ENCODE results near the gene CYP27C1. TPM values are rescaled to one million over a fixed set of nuclear protein-coding genes. Genes with fewer than 3 reads are reported as not detected.
"Not testable (repeated sequence)": the region's sequence is repeated elsewhere in the genome, so short reads cannot be mapped to it uniquely, and the experiment has no call there.

The CYP27C1 gene
- total and polyA plus RNA-seq, 7 donors: 0.01 to 0.21 (median 0.11) TPM; not detected in 1

DNA sequence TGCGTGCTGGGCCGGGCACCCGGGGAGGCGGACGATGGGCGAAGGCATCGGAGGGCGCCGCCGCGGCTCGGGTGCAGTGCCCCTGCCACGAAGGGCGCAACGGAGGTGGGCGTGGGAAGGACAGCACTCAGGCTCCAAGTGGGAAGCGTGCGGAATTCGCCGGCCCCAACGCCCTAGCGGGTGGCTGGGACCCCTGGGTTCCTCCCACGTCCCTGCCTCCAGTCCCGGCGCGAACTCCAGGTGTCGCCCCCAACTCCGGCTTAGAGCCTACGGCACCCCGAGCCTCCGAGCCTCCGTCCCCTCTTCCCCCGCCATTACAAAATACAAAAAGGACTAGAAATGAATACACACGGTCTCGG, 1.3 kb downstream of the CYP27C1 start:
- no peak for DNase-seq
- 1 to 4% (median 3%) methylated on average over 24 to 35 of the region's 35 CpGs for WGBS, 3 donors
- TF ChIP-seq, protein P1, sequence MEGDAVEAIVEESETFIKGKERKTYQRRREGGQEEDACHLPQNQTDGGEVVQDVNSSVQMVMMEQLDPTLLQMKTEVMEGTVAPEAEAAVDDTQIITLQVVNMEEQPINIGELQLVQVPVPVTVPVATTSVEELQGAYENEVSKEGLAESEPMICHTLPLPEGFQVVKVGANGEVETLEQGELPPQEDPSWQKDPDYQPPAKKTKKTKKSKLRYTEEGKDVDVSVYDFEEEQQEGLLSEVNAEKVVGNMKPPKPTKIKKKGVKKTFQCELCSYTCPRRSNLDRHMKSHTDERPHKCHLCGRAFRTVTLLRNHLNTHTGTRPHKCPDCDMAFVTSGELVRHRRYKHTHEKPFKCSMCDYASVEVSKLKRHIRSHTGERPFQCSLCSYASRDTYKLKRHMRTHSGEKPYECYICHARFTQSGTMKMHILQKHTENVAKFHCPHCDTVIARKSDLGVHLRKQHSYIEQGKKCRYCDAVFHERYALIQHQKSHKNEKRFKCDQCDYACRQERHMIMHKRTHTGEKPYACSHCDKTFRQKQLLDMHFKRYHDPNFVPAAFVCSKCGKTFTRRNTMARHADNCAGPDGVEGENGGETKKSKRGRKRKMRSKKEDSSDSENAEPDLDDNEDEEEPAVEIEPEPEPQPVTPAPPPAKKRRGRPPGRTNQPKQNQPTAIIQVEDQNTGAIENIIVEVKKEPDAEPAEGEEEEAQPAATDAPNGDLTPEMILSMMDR (IDR thresholded peaks at IDR 0.05): no peak
- intact Hi-C loops (cut with DNase I): no loop called here
- peak; percentile 19 to 49 (median 37) for ATAC-seq
- peak overlapping the region; percentile 66 for H3K4me3 ChIP-seq
- no peak overlapping the region for H3K27ac ChIP-seq
- peaks cover 0 to 45% (median 9%) of the 10 kb centered on the region in 3 donors for H3K27me3 ChIP-seq (ENCODE audit: insufficient read depth in 3 of 3, low read length in 2 of 3)
- H3K9me3 ChIP-seq: peaks cover 4% of the 10 kb centered on the region
- no peaks in the 10 kb centered on the region for H3K36me3 ChIP-seq (ENCODE audit: insufficient read depth in 1 of 2, low read depth in 1 of 2)
- H3K4me1 ChIP-seq: peaks cover 8% of the 10 kb centered on the region

DNA sequence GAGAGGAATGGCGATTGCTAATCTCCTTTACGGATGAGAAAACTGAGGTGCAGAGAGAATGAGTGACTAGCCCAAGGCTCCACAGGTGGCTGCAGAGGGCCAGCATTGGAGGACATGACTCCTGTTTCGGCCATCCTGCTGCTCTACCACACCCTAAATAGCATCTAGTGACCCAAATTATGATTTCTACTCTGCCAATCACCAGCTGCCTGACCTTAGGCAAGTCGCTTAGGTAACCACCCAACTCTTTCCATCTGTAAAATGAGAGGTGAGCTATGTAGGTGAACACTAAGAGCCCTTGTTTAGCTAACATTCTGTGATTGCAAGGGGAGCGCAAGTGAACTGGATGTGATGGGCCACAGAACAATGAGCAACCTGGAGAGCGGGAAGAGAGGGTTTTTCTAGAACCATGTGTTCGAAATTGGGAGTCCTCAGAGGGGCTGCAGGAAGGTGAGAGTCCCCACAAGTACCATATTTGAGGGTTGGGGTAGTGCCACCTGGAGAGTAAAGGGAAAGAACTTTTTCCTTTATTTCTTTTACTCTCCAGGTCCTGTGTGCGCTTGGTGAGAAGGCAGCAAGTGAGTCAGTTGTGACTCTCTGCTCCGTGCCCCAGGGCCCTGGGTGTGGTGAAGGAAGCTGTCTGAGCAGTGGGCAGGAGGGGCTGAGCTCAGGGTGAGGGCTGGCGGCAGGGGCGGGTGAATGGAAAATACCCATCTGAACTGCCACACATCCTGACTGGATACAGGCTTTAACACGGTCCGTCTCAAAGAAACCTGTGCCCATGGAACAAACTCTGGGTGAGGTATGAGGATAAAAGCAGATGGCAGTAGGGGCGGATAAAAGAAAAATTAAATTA, 2.4 kb downstream of the CYP27C1 start:
- DNase-seq (no peak), ATAC-seq (no peak)
- no peaks in the 10 kb centered on the region for H3K36me3 ChIP-seq (ENCODE audit: insufficient read depth in 1 of 2, low read depth in 1 of 2)
- H3K27ac ChIP-seq: no peak overlapping the region
- peaks cover 8% of the 10 kb centered on the region for H3K4me1 ChIP-seq
- peaks cover 9% of the 10 kb centered on the region for H3K9me3 ChIP-seq
- H3K4me3 ChIP-seq: no peak overlapping the region
- intact Hi-C loops (cut with DNase I): loop anchor here in 1 of 2 donors (1.0 kb wide), 1 partner anchor 17 kb away; no protein-coding TSS in a partner anchor
- TF ChIP-seq, protein P1 (IDR thresholded peaks at IDR 0.05): no peak
- 84 to 89% (median 86%) methylated on average over 14 of the region's 14 CpGs for WGBS, 3 donors
- H3K27me3 ChIP-seq (ENCODE audit: insufficient read depth in 3 of 3, low read length in 2 of 3): peaks cover 0 to 44% (median 9%) of the 10 kb centered on the region in 3 donors

DNA sequence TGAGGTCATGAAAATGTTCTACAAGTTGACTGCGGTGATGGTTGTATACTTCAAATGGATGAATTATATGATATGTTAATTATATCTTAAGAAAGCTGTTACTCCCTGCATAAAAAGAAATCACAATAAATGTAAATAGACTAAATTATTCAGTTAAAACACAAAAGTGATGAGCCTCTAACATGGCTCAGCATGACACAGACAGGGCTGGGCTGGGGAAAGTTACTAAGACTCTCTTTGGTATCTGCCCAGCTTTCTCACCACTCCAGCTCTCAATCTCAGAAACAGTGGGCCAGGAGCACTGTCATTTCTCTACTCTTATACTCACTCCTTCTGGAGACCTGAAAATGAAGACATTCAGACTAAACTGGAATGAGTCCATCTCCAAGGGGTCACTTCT, 3.5 kb downstream of the CYP27C1 start:
- Histone ChIP-seq H3K4me1 (peaks cover 8% of the 10 kb centered on the region), H3K27ac (no peak overlapping the region), H3K27me3 (ENCODE audit: insufficient read depth in 3 of 3, low read length in 2 of 3) (peaks cover 0 to 35% (median 9%) of the 10 kb centered on the region in 3 donors), H3K9me3 (peaks cover 9% of the 10 kb centered on the region), H3K36me3 (ENCODE audit: insufficient read depth in 1 of 2, low read depth in 1 of 2) (no peaks in the 10 kb centered on the region), H3K4me3 (no peak overlapping the region)
- DNase-seq (no peak), ATAC-seq (no peak)
- WGBS, 3 donors: 96 to 99% (median 97%) methylated on average over 1 of the region's 1 CpG
- TF ChIP-seq, protein P1 (IDR thresholded peaks at IDR 0.05): no peak
- intact Hi-C loops (cut with DNase I): no loop called here

DNA sequence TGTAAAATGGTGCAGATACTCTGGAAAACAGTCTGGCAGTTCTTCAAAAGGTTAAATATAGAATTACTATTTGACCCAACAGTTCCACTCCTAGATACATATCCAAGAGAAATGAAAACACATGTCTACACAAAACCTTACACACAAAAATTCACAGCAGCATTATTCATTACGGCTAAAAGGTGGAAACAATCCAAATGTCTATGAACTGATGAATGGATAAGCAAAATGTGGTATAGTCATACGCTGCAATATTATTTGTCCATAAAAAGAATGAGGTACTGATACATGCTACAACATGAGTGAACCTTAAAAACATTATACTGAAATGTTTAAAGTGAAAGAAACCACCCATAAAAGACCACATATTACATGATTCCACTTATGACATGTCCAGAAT, 4.0 kb downstream of the CYP27C1 start:
- intact Hi-C loops (cut with DNase I): no loop called here
- H3K4me3 ChIP-seq: no peak overlapping the region
- no peak overlapping the region for H3K27ac ChIP-seq
- no peaks in the 10 kb centered on the region for H3K36me3 ChIP-seq (ENCODE audit: insufficient read depth in 1 of 2, low read depth in 1 of 2)
- WGBS, 3 donors: 82 to 86% (median 83%) methylated on average over 2 of the region's 2 CpGs
- TF ChIP-seq, protein P1 (IDR thresholded peaks at IDR 0.05): no peak
- H3K9me3 ChIP-seq: peaks cover 9% of the 10 kb centered on the region
- ATAC-seq (no peak), DNase-seq (no peak)
- peaks cover 0 to 33% (median 9%) of the 10 kb centered on the region in 3 donors for H3K27me3 ChIP-seq (ENCODE audit: insufficient read depth in 3 of 3, low read length in 2 of 3)
- H3K4me1 ChIP-seq: peaks cover 8% of the 10 kb centered on the region

DNA sequence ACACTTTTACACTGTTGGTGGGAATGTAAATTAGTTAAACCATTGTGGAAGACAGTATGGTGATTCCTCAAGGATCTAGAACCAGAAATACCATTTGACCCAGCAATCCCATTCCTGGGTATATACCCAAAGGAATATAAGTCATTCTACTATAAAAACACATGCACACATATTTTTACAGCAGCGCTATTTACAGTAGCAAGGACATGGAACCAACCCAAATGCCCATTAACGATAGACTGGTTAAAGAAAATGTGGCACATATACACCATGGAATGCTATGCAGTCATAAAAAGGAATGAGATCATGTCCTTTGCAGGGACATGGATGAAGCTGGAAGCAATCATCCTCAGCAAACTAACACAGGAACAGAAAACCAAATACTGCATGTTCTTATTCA, 5.9 kb downstream of the CYP27C1 start:
- intact Hi-C loops (cut with DNase I); ATAC-seq: not testable (repeated sequence)
- H3K27me3 ChIP-seq (ENCODE audit: insufficient read depth in 3 of 3, low read length in 2 of 3): peaks cover 0 to 17% (median 3%) of the 10 kb centered on the region in 3 donors

More for the DNA sequence above, 5.9 kb downstream of the CYP27C1 start:
- not testable (repeated sequence) for H3K27ac ChIP-seq; H3K36me3 ChIP-seq (ENCODE audit: insufficient read depth in 1 of 2, low read depth in 1 of 2); H3K9me3 ChIP-seq; H3K4me3 ChIP-seq; H3K4me1 ChIP-seq; DNase-seq
- 72 to 76% (median 74%) methylated on average over 2 of the region's 2 CpGs for WGBS, 3 donors

All from psoas muscle (tissue), 8 donors.